KOPT-K1 (cell line): ENCODE results near the gene SLC34A3.

Experiments used
- H3K27ac ChIP-seq: fragments of 200-600 bp; sonication (generic); 2 replicates; pipeline ENCODE4 v1.5.1; 2016; ENCODE audit warnings: antibody characterized with exemption, mild to moderate bottlenecking, low read depth, low read length; ENCODE audit not compliant: poor library complexity, severe bottlenecking
- H3K36me3 ChIP-seq: fragments of 200-600 bp; sonication (generic); 2 replicates; pipeline ENCODE4 v1.5.1; 2017; ENCODE audit warnings: antibody characterized with exemption, mild to moderate bottlenecking, low read length, moderate library complexity; ENCODE audit not compliant: insufficient read depth
- H3K9me3 ChIP-seq: fragments of 200-600 bp; sonication (generic); 2 replicates; pipeline ENCODE4 v1.5.1; 2017; ENCODE audit warnings: antibody characterized with exemption, low read length, mild to moderate bottlenecking; ENCODE audit not compliant: insufficient read depth, poor library complexity, severe bottlenecking

The SLC34A3 gene

GRCh38 chr9:137273611-137274320, 43.1 kb downstream of the SLC34A3 start:
- H3K9me3 ChIP-seq = no peaks in the 10 kb centered on the region
- H3K27ac ChIP-seq = no peak overlapping the region
- peaks cover 32% of the 10 kb centered on the region for H3K36me3 ChIP-seq

- H3K27ac ChIP-seq = no peak overlapping the region
- peaks cover 20% of the 10 kb centered on the region for H3K36me3 ChIP-seq
- H3K9me3 ChIP-seq = no peaks in the 10 kb centered on the region
These were observed 44.5 kb downstream of the SLC34A3 start for GRCh38 chr9:137275203-137275587.

DNA sequence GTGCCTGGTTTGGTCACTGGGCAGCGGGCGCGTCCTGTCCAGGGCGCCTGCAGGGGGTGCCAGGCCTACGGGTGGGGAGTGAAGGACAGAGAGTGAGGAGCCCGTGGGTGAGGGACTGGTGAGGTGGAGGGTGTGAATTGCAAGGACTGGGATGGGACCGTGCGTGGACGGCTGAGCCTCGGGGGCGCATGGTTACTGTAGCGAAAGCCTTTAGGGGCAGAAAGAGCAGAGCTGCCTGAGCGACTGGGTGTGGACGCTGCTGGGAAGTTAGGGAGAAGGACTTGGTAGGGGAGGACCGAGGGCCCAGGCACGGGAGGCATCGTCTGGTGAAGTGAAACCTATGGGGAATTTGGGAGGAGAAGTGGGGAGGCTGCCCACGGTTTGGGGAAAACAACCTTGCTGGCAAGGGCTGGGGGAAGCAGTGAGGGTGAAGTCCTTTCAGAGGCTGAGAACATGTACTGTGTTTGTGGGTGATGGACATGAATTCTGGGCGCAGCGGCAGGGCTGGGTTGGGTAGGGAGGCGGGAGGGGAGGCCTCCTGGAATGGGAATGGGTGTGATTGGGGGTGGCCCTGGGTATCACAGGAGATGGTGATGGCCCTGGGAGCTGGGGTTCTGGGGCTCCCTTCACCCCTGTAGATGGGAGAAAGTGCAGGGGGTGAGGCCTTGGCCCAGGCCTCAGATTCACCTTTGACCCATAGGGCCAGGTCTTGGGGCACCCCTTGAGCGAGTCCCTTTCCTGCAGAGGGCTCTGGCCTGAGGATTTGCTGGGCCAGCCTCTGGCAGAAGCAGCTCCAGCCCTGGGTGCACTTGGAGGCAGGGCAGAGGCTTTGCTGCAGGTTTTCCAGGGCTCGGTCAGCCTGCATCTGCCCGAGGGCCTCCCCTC, 45.1 kb downstream of the SLC34A3 start:
- H3K27ac ChIP-seq = no peak overlapping the region
- H3K36me3 ChIP-seq = peaks cover 20% of the 10 kb centered on the region
- no peaks in the 10 kb centered on the region for H3K9me3 ChIP-seq

DNA sequence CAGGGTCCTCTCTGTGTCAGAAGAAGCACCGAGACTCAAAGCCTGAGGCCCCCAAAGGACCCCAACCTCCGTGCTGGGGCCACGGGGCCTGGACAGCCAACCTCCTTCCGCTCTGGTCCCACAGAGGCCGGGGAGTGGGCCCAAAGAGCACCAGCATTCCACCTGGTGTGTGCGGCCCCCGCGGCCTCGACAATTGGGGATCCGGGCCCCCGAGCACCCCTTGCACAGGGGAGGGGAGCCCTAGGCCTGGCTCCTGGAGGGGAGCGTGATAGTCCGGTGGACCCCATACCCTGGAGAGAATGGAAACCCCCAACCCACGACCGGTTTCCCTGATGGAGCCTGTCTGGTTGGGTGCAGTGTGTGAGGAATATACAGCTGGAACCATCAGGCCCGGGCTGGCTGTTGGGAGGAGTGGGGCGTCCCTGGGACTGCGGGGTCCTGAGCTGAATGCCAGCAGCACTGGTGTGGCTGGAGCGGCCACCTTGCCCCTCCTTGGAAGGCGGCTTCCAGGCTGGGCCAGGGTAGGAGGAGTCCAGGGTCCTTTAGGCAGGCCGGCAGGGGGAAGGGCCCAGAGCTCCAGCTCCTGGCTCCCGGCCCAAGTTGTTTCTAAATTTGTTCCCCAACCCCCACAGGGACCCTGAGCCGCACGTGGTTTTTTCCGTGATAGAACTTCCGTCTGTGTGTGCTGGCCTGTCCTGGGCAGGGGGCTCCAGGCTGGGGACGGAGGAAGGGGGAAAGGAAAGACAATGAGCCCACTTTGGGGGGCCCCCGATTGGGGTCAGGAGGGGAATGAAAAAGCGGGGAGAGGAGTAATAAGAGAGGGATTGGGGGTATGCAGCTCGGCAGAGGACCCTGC, 46.0 kb downstream of the SLC34A3 start:
- no peak overlapping the region for H3K27ac ChIP-seq
- no peaks in the 10 kb centered on the region for H3K9me3 ChIP-seq
- peaks cover 20% of the 10 kb centered on the region for H3K36me3 ChIP-seq

GRCh38 chr9:137277329-137278041, 46.8 kb downstream of the SLC34A3 start, which contains the start of gene TOR4A:
TOR4A (plus strand) TSS chr9:137277726; CDS start chr9:137278690, 964 bp downstream.
- no peak within 1 kb of the TSS for H3K27ac ChIP-seq
- no peaks in the 10 kb centered on the region for H3K9me3 ChIP-seq
- peaks cover 15% of the 10 kb centered on the region for H3K36me3 ChIP-seq

- Histone ChIP-seq H3K9me3 (no peaks in the 10 kb centered on the region), H3K27ac (no peak overlapping the region), H3K36me3 (peaks cover 8% of the 10 kb centered on the region)
These were observed 47.5 kb downstream of the SLC34A3 start for GRCh38 chr9:137278061-137278701.

DNA sequence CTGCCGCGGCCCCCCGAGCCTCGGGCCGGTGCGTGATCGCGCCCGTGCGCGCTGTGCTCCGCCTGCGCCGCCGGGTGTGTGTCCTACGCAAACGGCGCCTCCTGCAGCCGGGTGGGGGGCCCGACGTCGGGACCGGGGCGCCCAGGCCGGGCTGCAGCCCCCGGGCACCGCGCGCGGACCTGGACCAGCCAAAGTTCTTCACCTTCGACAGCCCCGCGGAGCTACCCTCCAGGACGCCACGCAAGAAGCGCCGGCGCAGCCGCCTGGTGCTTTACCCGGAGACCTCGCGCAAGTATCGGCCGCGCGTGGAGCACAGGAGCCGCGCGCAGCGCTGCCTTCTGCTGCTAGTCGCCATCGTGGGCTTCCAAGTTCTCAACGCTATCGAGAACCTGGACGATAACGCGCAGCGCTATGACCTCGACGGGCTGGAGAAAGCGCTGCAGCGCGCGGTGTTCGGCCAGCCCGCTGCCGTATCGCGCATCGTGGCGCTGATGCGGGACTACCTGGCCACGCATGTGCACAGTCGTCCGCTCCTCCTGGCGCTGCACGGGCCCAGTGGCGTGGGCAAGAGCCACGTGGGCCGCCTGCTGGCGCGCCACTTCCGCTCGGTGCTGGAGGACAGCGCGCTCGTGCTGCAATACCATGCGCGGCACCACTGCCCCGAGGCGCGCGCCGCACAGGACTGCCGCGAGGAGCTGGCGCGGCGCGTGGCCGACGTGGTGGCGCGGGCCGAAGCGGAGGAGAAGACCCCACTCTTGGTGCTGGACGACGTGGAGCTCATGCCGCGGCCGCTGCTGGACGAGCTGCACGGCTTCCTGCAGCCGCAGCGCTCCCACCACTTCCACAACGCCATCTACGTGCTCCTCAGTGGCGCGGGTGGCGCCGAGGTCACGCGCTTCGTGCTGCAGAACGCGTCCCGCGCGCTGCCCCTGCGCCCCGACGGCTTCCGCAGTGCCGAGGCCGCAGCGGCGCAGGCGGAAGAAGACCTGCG, 48.3 kb downstream of the SLC34A3 start:
- Histone ChIP-seq H3K9me3 (no peaks in the 10 kb centered on the region), H3K27ac (no peak overlapping the region), H3K36me3 (peaks cover 2% of the 10 kb centered on the region; the same call in 1 of the 2 replicates)

GRCh38 chr9:137279741-137280473, 49.2 kb downstream of the SLC34A3 start:
- Histone ChIP-seq H3K36me3 (no peaks in the 10 kb centered on the region), H3K27ac (no peak overlapping the region), H3K9me3 (no peaks in the 10 kb centered on the region)

GRCh38 chr9:137280474-137281344, 50.0 kb downstream of the SLC34A3 start:
- no peaks in the 10 kb centered on the region for H3K9me3 ChIP-seq

GRCh38 chr9:137281345-137282116, 50.8 kb downstream of the SLC34A3 start:
- H3K9me3 ChIP-seq = no peaks in the 10 kb centered on the region
- no peak overlapping the region for H3K27ac ChIP-seq
- H3K36me3 ChIP-seq = no peaks in the 10 kb centered on the region

More at GRCh38 chr9:137280474-137281344, 50.0 kb downstream of the SLC34A3 start:
- Histone ChIP-seq H3K27ac (no peak overlapping the region), H3K36me3 (no peaks in the 10 kb centered on the region)
